ENCODE data around the gene NCAPG2. TPM values are rescaled to one million over a fixed set of nuclear protein-coding genes. Genes with fewer than 3 reads are reported as not detected.

NCAPG2 gene
- polyA plus RNA-seq, 2 of the 4 experiments (the other 2 are of a cell fraction) = 53.8 to 63.0 TPM

- no peak for DNase-seq (ENCODE audit: low read depth in 1 of 2, low spot score in 1 of 2)
- Histone ChIP-seq H3K27ac (no peak overlapping the region), H3K9me3 (peaks cover 7% of the 10 kb centered on the region; the same call in 1 of the 3 replicates), H3K4me2 (no peak overlapping the region), H3K4me3 (no peak overlapping the region), H3K4me1 (peaks cover 7% of the 10 kb centered on the region; the same call in 1 of the 3 replicates)
- ChIA-PET POLR2A (no interaction called here), CTCF (no interaction called here)
- WGBS (ENCODE audit: missing lambda C conversion rate) = 33% methylated on average over 1 of the region's 1 CpG
- peak in 1 of 2 experiments; percentile 21; a peak in 2 of 6 replicates for ATAC-seq
- no peak for FAIRE-seq
- TF ChIP-seq JUN (IDR thresholded peaks at IDR 0.05) (no peak), NR3C1 (IDR thresholded peaks at IDR 0.05) (no peak), FOSB (CRISPR knock-in tag; IDR thresholded peaks at IDR 0.05) (no peak), FOSL2 (IDR thresholded peaks at IDR 0.05) (no peak), FOSL2 (CRISPR knock-in tag; IDR thresholded peaks at IDR 0.05) (no peak), POLR2AphosphoS2 (conservative IDR thresholded peaks at IDR 0.05; ENCODE audit: low read length) (no peak), EHMT2 (IDR thresholded peaks at IDR 0.05; ENCODE audit: low read depth) (no peak), ZC3H11A (IDR thresholded peaks at IDR 0.05) (no peak), MAFK (IDR thresholded peaks at IDR 0.05; ENCODE audit: partially characterized antibody) (no peak), POLR2A (IDR thresholded peaks at IDR 0.05; ENCODE audit: low read length) (no peak), EHF (CRISPR knock-in tag; IDR thresholded peaks at IDR 0.05) (no peak), NFE2L2 (conservative IDR thresholded peaks at IDR 0.05; ENCODE audit: low read length) (no peak), RNF2 (IDR thresholded peaks at IDR 0.05; ENCODE audit: borderline replicate concordance, low read depth) (no peak), ELK1 (IDR thresholded peaks at IDR 0.05; ENCODE audit: low read depth, low read length) (no peak), GATA3 (IDR thresholded peaks at IDR 0.05; ENCODE audit: borderline replicate concordance) (no peak), CBX8 (IDR thresholded peaks at IDR 0.05) (no peak)
- TF ChIP-seq, protein P1, sequence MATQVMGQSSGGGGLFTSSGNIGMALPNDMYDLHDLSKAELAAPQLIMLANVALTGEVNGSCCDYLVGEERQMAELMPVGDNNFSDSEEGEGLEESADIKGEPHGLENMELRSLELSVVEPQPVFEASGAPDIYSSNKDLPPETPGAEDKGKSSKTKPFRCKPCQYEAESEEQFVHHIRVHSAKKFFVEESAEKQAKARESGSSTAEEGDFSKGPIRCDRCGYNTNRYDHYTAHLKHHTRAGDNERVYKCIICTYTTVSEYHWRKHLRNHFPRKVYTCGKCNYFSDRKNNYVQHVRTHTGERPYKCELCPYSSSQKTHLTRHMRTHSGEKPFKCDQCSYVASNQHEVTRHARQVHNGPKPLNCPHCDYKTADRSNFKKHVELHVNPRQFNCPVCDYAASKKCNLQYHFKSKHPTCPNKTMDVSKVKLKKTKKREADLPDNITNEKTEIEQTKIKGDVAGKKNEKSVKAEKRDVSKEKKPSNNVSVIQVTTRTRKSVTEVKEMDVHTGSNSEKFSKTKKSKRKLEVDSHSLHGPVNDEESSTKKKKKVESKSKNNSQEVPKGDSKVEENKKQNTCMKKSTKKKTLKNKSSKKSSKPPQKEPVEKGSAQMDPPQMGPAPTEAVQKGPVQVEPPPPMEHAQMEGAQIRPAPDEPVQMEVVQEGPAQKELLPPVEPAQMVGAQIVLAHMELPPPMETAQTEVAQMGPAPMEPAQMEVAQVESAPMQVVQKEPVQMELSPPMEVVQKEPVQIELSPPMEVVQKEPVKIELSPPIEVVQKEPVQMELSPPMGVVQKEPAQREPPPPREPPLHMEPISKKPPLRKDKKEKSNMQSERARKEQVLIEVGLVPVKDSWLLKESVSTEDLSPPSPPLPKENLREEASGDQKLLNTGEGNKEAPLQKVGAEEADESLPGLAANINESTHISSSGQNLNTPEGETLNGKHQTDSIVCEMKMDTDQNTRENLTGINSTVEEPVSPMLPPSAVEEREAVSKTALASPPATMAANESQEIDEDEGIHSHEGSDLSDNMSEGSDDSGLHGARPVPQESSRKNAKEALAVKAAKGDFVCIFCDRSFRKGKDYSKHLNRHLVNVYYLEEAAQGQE (IDR thresholded peaks at IDR 0.05) = no peak
Measured at GRCh38 chr7:158589653-158590052, 115.0 kb downstream of the NCAPG2 start.

DNA sequence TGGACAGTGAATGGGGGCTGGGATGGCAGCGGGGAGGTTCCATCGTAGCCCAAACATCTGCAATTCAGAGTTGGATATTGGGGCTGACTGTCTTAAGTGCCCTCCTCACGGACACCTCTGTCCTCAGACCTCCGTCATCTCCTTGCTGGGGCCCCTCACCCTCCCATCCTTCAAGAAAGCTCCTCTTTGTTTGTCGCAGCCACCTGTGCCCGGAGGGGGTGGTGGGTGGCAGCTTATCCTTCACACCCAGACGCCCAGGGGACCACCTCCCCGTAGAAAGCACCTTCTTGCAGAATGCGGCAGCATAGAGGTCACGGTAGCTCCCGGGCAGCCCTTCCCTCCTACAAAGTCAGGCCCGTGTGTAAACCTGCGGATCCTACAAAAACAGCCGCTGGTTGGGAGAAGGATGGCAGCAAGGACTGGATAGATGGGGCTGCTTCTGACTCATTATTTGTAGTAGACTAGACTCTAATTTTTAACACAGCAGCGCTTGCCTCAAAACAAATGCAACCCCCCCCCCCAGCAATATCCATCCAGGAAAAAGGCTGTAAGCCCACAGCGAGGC, 115.6 kb downstream of the NCAPG2 start:
- Histone ChIP-seq H3K4me3 (no peak overlapping the region), H3K27ac (no peak overlapping the region), H3K4me1 (peaks cover 7% of the 10 kb centered on the region; the same call in 1 of the 3 replicates), H3K4me2 (no peak overlapping the region), H3K9me3 (peaks cover 7% of the 10 kb centered on the region; the same call in 1 of the 3 replicates)
- CTCF ChIA-PET = no interaction called here
- TF ChIP-seq ZC3H11A (IDR thresholded peaks at IDR 0.05) (no peak), HEYL (CRISPR knock-in tag; IDR thresholded peaks at IDR 0.05) (no peak), KDM5A (IDR thresholded peaks at IDR 0.05) (no peak), ELK1 (IDR thresholded peaks at IDR 0.05; ENCODE audit: low read depth, low read length) (no peak), CHD2 (IDR thresholded peaks at IDR 0.05; ENCODE audit: low read length, partially characterized antibody) (no peak), EP300 (IDR thresholded peaks at IDR 0.05) (no peak), ZSCAN20 (CRISPR knock-in tag; IDR thresholded peaks at IDR 0.05) (no peak), JUN (IDR thresholded peaks at IDR 0.05) (no peak), NPAS2 (CRISPR knock-in tag; IDR thresholded peaks at IDR 0.05; ENCODE audit: borderline replicate concordance) (no peak), SMC3 (IDR thresholded peaks at IDR 0.05) (no peak), HOXB5 (CRISPR knock-in tag; IDR thresholded peaks at IDR 0.05) (no peak), TFCP2L1 (CRISPR knock-in tag; IDR thresholded peaks at IDR 0.05) (no peak), POLR2AphosphoS2 (conservative IDR thresholded peaks at IDR 0.05; ENCODE audit: low read length) (no peak), ZFP36 (IDR thresholded peaks at IDR 0.05; ENCODE audit: borderline replicate concordance, partially characterized antibody) (no peak), HOXA7 (CRISPR knock-in tag; IDR thresholded peaks at IDR 0.05) (no peak), CBX8 (IDR thresholded peaks at IDR 0.05) (no peak), HOXB13 (CRISPR knock-in tag; IDR thresholded peaks at IDR 0.05; ENCODE audit: low read depth) (no peak), FOSL2 (IDR thresholded peaks at IDR 0.05) (no peak), FOSL2 (CRISPR knock-in tag; IDR thresholded peaks at IDR 0.05) (no peak)
- TF ChIP-seq, protein P2, sequence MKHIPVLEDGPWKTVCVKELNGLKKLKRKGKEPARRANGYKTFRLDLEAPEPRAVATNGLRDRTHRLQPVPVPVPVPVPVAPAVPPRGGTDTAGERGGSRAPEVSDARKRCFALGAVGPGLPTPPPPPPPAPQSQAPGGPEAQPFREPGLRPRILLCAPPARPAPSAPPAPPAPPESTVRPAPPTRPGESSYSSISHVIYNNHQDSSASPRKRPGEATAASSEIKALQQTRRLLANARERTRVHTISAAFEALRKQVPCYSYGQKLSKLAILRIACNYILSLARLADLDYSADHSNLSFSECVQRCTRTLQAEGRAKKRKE (CRISPR knock-in tag; IDR thresholded peaks at IDR 0.05; ENCODE audit: low read depth) = no peak
- peak in 1 of 2 experiments; percentile 27; a peak in 2 of 6 replicates for ATAC-seq
- WGBS (ENCODE audit: missing lambda C conversion rate) = 58% methylated on average over 14 of the region's 16 CpGs
- no peak for DNase-seq (ENCODE audit: low read depth in 1 of 2, low spot score in 1 of 2)
- POLR2A ChIA-PET = no interaction called here
- no peak for FAIRE-seq
